ENCODE data around the gene ELMOD3.
"Not testable (repeated sequence)": the region's sequence is repeated elsewhere in the genome, so short reads cannot be mapped to it uniquely, and the experiment has no call there.

ELMOD3 gene

DNA sequence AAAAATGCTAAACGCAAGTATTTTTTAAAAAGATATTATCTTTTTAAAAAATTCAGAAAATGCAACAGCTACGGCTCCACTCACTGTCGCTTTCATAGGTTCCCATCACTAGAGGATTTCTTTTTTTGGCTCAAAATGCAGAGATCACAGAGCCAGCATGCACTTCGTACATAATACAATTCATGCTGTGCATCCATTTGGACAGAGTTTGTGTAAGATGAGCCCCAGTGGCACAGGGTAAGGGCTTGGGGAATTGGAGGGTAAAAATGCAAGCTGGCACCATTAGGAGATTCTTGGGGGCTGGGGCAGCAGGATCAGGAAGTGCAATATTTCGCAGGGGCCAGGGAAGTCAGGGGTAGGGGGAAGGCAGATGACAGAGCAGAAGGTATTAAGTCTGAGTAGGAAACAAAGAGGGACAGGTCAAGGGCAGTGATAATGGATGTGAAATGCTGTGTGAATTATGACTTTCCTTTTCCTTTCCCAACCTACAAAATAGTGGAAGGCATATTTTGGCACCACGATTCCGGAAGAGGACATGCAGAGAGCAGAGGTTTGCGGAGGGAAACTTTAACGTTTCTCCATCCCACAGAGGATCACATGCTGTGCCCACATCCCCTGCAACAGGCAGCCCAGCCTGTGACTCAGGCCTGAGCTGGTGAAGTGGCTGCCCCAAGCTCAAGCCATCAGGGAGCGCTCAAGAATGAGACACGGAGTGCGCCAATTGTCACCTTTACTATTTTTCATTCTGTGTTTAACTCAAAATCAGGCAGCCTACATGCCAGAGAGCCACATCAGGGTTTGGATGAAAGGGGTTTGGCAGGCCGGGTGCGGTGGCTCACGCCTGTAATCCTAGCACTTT, 50.9 kb downstream of the ELMOD3 start:
- H3K4me3 ChIP-seq (replicated peaks in 1 of 2; ENCODE audit: low read depth in 2 of 2, low read length in 2 of 2) = no peak overlapping the region
- DNase-seq (ENCODE audit: low read depth in 2 of 2) = peak in 1 of 2 donors; percentile 24
- no peak for TF ChIP-seq CTCF (IDR thresholded peaks at IDR 0.05; ENCODE audit: low read depth, low read length)

- TF ChIP-seq CTCF (IDR thresholded peaks at IDR 0.05; ENCODE audit: low read depth, low read length) = no peak
- no peak for DNase-seq (ENCODE audit: low read depth in 2 of 2)
- H3K4me3 ChIP-seq (replicated peaks in 1 of 2; ENCODE audit: low read depth in 2 of 2, low read length in 2 of 2) = no peak within 1 kb of the TSS
Observed at GRCh38 chr2:85409845-85410583, 55.4 kb downstream of the ELMOD3 start, which contains the start of gene CAPG. Gene CAPG (minus strand): TSS chr2:85410366. CDS start chr2:85402145, 8,221 bp downstream.

GRCh38 chr2:85410584-85411404, 56.2 kb downstream of the ELMOD3 start:
- no peak for DNase-seq (ENCODE audit: low read depth in 2 of 2)
- no peak overlapping the region for H3K4me3 ChIP-seq (replicated peaks in 1 of 2; ENCODE audit: low read depth in 2 of 2, low read length in 2 of 2)
- no peak for TF ChIP-seq CTCF (IDR thresholded peaks at IDR 0.05; ENCODE audit: low read depth, low read length)

GRCh38 chr2:85411405-85411748, 56.8 kb downstream of the ELMOD3 start:
- TF ChIP-seq CTCF (IDR thresholded peaks at IDR 0.05; ENCODE audit: low read depth, low read length) = no peak
- no peak overlapping the region for H3K4me3 ChIP-seq (replicated peaks in 1 of 2; ENCODE audit: low read depth in 2 of 2, low read length in 2 of 2)
- no peak for DNase-seq (ENCODE audit: low read depth in 2 of 2)

DNA sequence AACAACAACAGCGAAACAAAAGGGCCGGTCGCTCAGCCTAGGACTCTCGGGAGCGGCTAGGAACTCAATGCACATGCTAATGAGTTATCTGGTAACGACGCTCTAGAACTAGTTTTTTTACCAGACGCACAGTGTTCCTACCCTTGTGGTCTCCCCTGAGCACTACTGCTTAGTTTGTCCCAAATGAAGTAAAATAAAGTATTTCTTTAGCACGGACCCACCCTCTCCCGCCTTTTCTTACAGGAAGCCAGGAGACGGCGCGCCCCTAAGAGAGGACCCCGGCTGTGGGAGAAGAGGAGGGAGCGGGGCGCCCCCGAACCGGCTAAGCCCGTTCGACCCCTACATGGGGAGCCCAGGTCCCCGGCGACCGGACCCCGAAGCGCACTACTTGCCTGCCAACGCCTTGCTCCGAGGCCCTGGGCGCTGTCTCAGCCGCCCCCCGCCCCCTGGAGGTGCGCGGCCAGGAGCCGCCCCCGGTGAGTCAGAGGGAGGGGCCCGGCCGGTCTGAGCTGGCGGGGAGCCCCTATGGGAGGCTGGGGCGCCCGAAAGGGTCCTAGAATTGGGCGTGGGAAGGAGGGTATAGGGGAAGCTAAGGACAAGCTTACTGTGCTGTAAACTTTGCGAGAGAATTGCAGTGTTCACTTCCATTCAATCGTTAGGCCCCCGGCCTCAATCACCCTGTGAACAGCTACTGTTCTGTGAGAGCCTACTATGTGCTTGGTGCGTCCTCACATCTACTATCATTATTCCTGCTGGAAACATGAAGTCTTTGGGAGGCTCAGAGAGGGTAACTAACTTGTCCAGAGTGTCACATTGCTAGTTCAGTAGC, 59.2 kb downstream of the ELMOD3 start:
- peak overlapping the region; percentile 58 to 60 for H3K4me3 ChIP-seq (replicated peaks in 1 of 2; ENCODE audit: low read depth in 2 of 2, low read length in 2 of 2)
- no peak for TF ChIP-seq CTCF (IDR thresholded peaks at IDR 0.05; ENCODE audit: low read depth, low read length)
- DNase-seq (ENCODE audit: low read depth in 2 of 2) = peak; percentile 32 to 47

GRCh38 chr2:85414421-85414759, 59.8 kb downstream of the ELMOD3 start:
- not testable (repeated sequence) for DNase-seq (ENCODE audit: low read depth in 2 of 2); H3K4me3 ChIP-seq (replicated peaks in 1 of 2; ENCODE audit: low read depth in 2 of 2, low read length in 2 of 2)
